GM18909 (cell line): ENCODE measurements around the gene RFLNA.

Experiments
- ATAC-seq: cut with Tn5 transposase; IDR thresholded peaks from one replicate; pipeline ENCODE4 v1.9.1; 2021; ENCODE audit warnings: mild to moderate bottlenecking; ENCODE audit not compliant: unreplicated experiment, poor library complexity

Gene RFLNA

GRCh38 chr12:124294780-124295341, at the start of gene RFLNA:
TSS of gene RFLNA (plus strand) at chr12:124295093. CDS start at chr12:124295430, 337 bp downstream.
- no peak for ATAC-seq

GRCh38 chr12:124247331-124247730, 47.6 kb upstream of the RFLNA start:
- ATAC-seq, result no peak

GRCh38 chr12:124248941-124249825, 45.7 kb upstream of the RFLNA start:
- no peak for ATAC-seq

GRCh38 chr12:124251186-124251585, 43.7 kb upstream of the RFLNA start:
- ATAC-seq, result no peak

- ATAC-seq, result no peak
These were observed 41.9 kb upstream of the RFLNA start for GRCh38 chr12:124252964-124253363.

- ATAC-seq, result no peak
These were observed 40.8 kb upstream of the RFLNA start for GRCh38 chr12:124254126-124254525.

- no peak for ATAC-seq
These were observed 35.5 kb upstream of the RFLNA start for GRCh38 chr12:124259154-124260066.

- ATAC-seq, result no peak
These were observed 33.0 kb upstream of the RFLNA start for GRCh38 chr12:124261885-124262284.

GRCh38 chr12:124264089-124264795, 30.7 kb upstream of the RFLNA start:
- ATAC-seq, result no peak

GRCh38 chr12:124264879-124265278, 30.0 kb upstream of the RFLNA start:
- ATAC-seq, result no peak

- no peak for ATAC-seq
These were observed 27.6 kb upstream of the RFLNA start for GRCh38 chr12:124267205-124267778.

GRCh38 chr12:124270671-124271070, 24.2 kb upstream of the RFLNA start:
- ATAC-seq, result no peak

GRCh38 chr12:124273630-124274029, 21.3 kb upstream of the RFLNA start:
- peak; percentile 59 for ATAC-seq

GRCh38 chr12:124276337-124276736, 18.6 kb upstream of the RFLNA start:
- no peak for ATAC-seq

GRCh38 chr12:124277394-124278241, 17.3 kb upstream of the RFLNA start:
- no peak for ATAC-seq

- no peak for ATAC-seq
These were observed 16.3 kb upstream of the RFLNA start for GRCh38 chr12:124278389-124279101.

- ATAC-seq, result no peak
These were observed 15.6 kb upstream of the RFLNA start for GRCh38 chr12:124279315-124279714.

- ATAC-seq, result no peak
These were observed 15.0 kb upstream of the RFLNA start for GRCh38 chr12:124279846-124280360.
